Keratinocyte (primary cell): Measurements from ENCODE around the gene RAVER1.

Source experiments
- EZH2 ChIP-seq: IDR thresholded peaks from one replicate; pipeline ENCODE4 v1.6.1; 2012; ENCODE audit warnings: inconsistent platforms, mild to moderate bottlenecking, low read length, moderate library complexity
- TF ChIP-seq, protein P1 (sequence below), 3 experiments: IDR thresholded peaks in 1 of 3; conservative IDR thresholded peaks in 1 of 3; optimal IDR thresholded peaks in 1 of 3; 2 replicates in 2 of 3; 3 replicates in 1 of 3; pipeline versions ENCODE3 to v1.5.1; 2011; ENCODE audit warnings: low read length in 3 of 3, mild to moderate bottlenecking in 3 of 3, moderate library complexity in 2 of 3, control low read depth in 1 of 3, inconsistent platforms in 1 of 3; ENCODE audit not compliant: insufficient read depth in 2 of 3; ENCODE audit errors: extremely low read depth in 1 of 3

GRCh38 chr19:10295305-10295846, 38.0 kb downstream of the RAVER1 start:
- TF ChIP-seq, protein P1, sequence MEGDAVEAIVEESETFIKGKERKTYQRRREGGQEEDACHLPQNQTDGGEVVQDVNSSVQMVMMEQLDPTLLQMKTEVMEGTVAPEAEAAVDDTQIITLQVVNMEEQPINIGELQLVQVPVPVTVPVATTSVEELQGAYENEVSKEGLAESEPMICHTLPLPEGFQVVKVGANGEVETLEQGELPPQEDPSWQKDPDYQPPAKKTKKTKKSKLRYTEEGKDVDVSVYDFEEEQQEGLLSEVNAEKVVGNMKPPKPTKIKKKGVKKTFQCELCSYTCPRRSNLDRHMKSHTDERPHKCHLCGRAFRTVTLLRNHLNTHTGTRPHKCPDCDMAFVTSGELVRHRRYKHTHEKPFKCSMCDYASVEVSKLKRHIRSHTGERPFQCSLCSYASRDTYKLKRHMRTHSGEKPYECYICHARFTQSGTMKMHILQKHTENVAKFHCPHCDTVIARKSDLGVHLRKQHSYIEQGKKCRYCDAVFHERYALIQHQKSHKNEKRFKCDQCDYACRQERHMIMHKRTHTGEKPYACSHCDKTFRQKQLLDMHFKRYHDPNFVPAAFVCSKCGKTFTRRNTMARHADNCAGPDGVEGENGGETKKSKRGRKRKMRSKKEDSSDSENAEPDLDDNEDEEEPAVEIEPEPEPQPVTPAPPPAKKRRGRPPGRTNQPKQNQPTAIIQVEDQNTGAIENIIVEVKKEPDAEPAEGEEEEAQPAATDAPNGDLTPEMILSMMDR (optimal IDR thresholded peaks at IDR 0.05 in 1 of 3, IDR thresholded peaks at IDR 0.05 in 1 of 3, conservative IDR thresholded peaks at IDR 0.05 in 1 of 3; ENCODE audit: extremely low read depth in 1 of 3, insufficient read depth in 2 of 3, low read length in 3 of 3) = no peak
- no peak for TF ChIP-seq EZH2
